HepG2 (cell line): ENCODE results near the gene ATP10A. TPM values are rescaled to one million over a fixed set of nuclear protein-coding genes. Genes with fewer than 3 reads are reported as not detected.

ENCODE experiments used
- ATAC-seq: fragments of 200-7000 bp; cut with Tn5 transposase; 3 replicates; pipeline ENCODE4 v1.9.1; 2020; ENCODE audit warnings: mild to moderate bottlenecking, moderate library complexity
- BruUV-seq: library from RNA; stranded (reverse); fragments of 400-500 nt; replicated peaks from 2 replicates; lab custom pipeline; 2021; lab: Mats Ljungman, UMichigan
- CTCF ChIA-PET: fragments of 300-600 bp; formaldehyde crosslinking; extraction: SDS; loops from one replicate; lab custom pipeline; 2021; ENCODE audit warnings: low total read pairs, inconsistent platforms, low intra/inter-chr PET ratio; lab: Yijun Ruan, JAX
- POLR2A ChIA-PET: fragments of 350-600 bp; sonication (Branson Sonifier 250); formaldehyde crosslinking; loops from one replicate; lab custom pipeline; 2020; ENCODE audit warnings: antibody characterized with exemption, inconsistent platforms; lab: Yijun Ruan, JAX
- DNase-seq: peaks from one replicate; pipeline ENCODE4 v3.0.0-alpha.2; 2015; ENCODE audit warnings: low spot score
- FAIRE-seq: peaks from 3 replicates; lab custom pipeline; 2011; peaks lifted over from hg19 to GRCh38; lab: Jason Lieb, UNC
- H2AFZ ChIP-seq: one replicate; pipeline ENCODE4 v1.6.1; 2011; ENCODE audit warnings: low read length, inconsistent platforms
- H3K27ac ChIP-seq: fragments of 300-600 bp; 3 replicates; pipeline ENCODE4 v1.8.0; 2011; ENCODE audit warnings: mixed run types, mild to moderate bottlenecking, mixed read lengths, low read length, inconsistent platforms; ENCODE audit not compliant: insufficient read depth; ENCODE audit errors: extremely low read length
- H3K27me3 ChIP-seq, 2 experiments: fragments of 200-600 bp in 1 of 2; 2 replicates in 1 of 2; 3 replicates in 1 of 2; pipeline versions ENCODE4 v1.6.0 to v1.8.0; 2011; ENCODE audit warnings: low read length in 2 of 2, mild to moderate bottlenecking in 2 of 2, moderate library complexity in 2 of 2, inconsistent platforms in 1 of 2; ENCODE audit not compliant: insufficient read depth in 2 of 2, control insufficient read depth in 1 of 2
- H3K36me3 ChIP-seq, 2 experiments: fragments of 200-600 bp in 1 of 2; replicated peaks in 1 of 2; 2 replicates in 1 of 2; 3 replicates in 1 of 2; pipeline versions ENCODE4 v1.5.1 to v1.8.0; 2011; ENCODE audit warnings: low read length in 2 of 2, inconsistent platforms in 1 of 2; ENCODE audit not compliant: insufficient read depth in 2 of 2, control insufficient read depth in 1 of 2
- H3K4me1 ChIP-seq: 2 replicates; pipeline ENCODE4 v1.5.1; 2012; ENCODE audit warnings: low read length, inconsistent platforms; ENCODE audit not compliant: insufficient read depth
- H3K4me2 ChIP-seq: 2 replicates; pipeline ENCODE4 v1.6.0; 2011; ENCODE audit warnings: low read depth, low read length, inconsistent platforms
- H3K4me3 ChIP-seq, 3 experiments: fragments of 200-600 bp in 1 of 3; sonication (generic), shearing (Covaris generic) in 1 of 3; replicated peaks in 1 of 3; 2 replicates each; pipeline ENCODE4 v1.5.1; 2011 to 2016; ENCODE audit warnings: low read length in 3 of 3, inconsistent platforms in 2 of 3, low read depth in 2 of 3, mild to moderate bottlenecking in 2 of 3, control low read depth in 1 of 3, mixed read lengths in 1 of 3; ENCODE audit not compliant: insufficient read depth in 1 of 3
- H3K79me2 ChIP-seq: one replicate; pipeline ENCODE4 v1.6.1; 2011; ENCODE audit warnings: low read length, inconsistent platforms; ENCODE audit not compliant: insufficient read depth
- H3K9ac ChIP-seq: 2 replicates; pipeline ENCODE4 v1.6.0; 2011; ENCODE audit warnings: mild to moderate bottlenecking, low read depth, low read length, inconsistent platforms; ENCODE audit not compliant: insufficient read depth
- H3K9me3 ChIP-seq: 2 replicates; pipeline ENCODE4 v1.5.1; 2012; ENCODE audit warnings: mild to moderate bottlenecking, low read length
- H4K20me1 ChIP-seq: 2 replicates; pipeline ENCODE4 v1.6.0; 2011; ENCODE audit warnings: inconsistent platforms, mild to moderate bottlenecking, low read length, moderate library complexity; ENCODE audit not compliant: insufficient read depth
- ARID2 ChIP-seq: sonication (generic); formaldehyde crosslinking; IDR thresholded peaks from 2 replicates; pipeline ENCODE4 v1.8.1; 2022; ENCODE audit warnings: mild to moderate bottlenecking, missing genetic modification reagents, borderline replicate concordance
- CBX5 ChIP-seq: sonication (generic); formaldehyde crosslinking; IDR thresholded peaks from 2 replicates; pipeline ENCODE4 v1.4.0; 2020; ENCODE audit warnings: missing genetic modification reagents, borderline replicate concordance
- CEBPB ChIP-seq: IDR thresholded peaks from 2 replicates; pipeline ENCODE4 v1.6.1; 2011; ENCODE audit warnings: low read depth, low read length, improper control_type of control experiment, borderline replicate concordance
- CEBPG ChIP-seq: IDR thresholded peaks from 2 replicates; pipeline ENCODE4 v1.6.1; 2016
- FIP1L1 ChIP-seq: fragments of 200-400 bp; formaldehyde crosslinking; IDR thresholded peaks from 2 replicates; pipeline ENCODE4 v1.6.1; 2018; ENCODE audit warnings: low read depth, mild to moderate bottlenecking, low read length, moderate library complexity, borderline replicate concordance; ENCODE audit not compliant: insufficient read depth
- FOXO1 ChIP-seq: sonication (generic); formaldehyde crosslinking; IDR thresholded peaks from 2 replicates; pipeline ENCODE4 v1.4.0; 2020; ENCODE audit warnings: missing genetic modification reagents
- HNF4A ChIP-seq: sonication (generic); formaldehyde crosslinking; IDR thresholded peaks from 2 replicates; pipeline ENCODE4 v1.4.0; 2020; ENCODE audit warnings: missing genetic modification reagents
- HNRNPLL ChIP-seq: fragments of 200-400 bp; formaldehyde crosslinking; IDR thresholded peaks from 2 replicates; pipeline ENCODE4 v1.6.1; 2017; ENCODE audit warnings: mild to moderate bottlenecking, low read depth, low read length; ENCODE audit not compliant: poor library complexity, severe bottlenecking
- JDP2 ChIP-seq: sonication (generic); formaldehyde crosslinking; IDR thresholded peaks from 2 replicates; pipeline ENCODE4 v1.8.1; 2022; ENCODE audit warnings: missing genetic modification reagents, borderline replicate concordance
- NCOA2 ChIP-seq: sonication (generic); formaldehyde crosslinking; IDR thresholded peaks from 2 replicates; pipeline ENCODE4 v1.8.0; 2022; ENCODE audit warnings: inconsistent platforms
- NR0B2 ChIP-seq: sonication (generic); formaldehyde crosslinking; IDR thresholded peaks from 2 replicates; pipeline ENCODE4 v1.4.0; 2020; ENCODE audit warnings: mild to moderate bottlenecking, missing genetic modification reagents
- PHB2 ChIP-seq: fragments of 450-650 bp; IDR thresholded peaks from 2 replicates; pipeline ENCODE4 v1.6.1; 2018; ENCODE audit not compliant: partially characterized antibody
- SMAD3 ChIP-seq: sonication (generic); formaldehyde crosslinking; IDR thresholded peaks from 2 replicates; pipeline ENCODE4 v1.4.0; 2020; ENCODE audit warnings: missing genetic modification reagents
- ZNF460 ChIP-seq: sonication (generic); formaldehyde crosslinking; IDR thresholded peaks from 2 replicates; pipeline ENCODE4 v1.5.1; 2020; ENCODE audit warnings: missing genetic modification reagents, mild to moderate bottlenecking, borderline replicate concordance
- ZNF572 ChIP-seq: sonication (generic); formaldehyde crosslinking; IDR thresholded peaks from 2 replicates; pipeline ENCODE4 v1.5.1; 2020; ENCODE audit warnings: mild to moderate bottlenecking, missing genetic modification reagents
- ZNF850 ChIP-seq: sonication (generic); formaldehyde crosslinking; conservative IDR thresholded peaks from 2 replicates; pipeline ENCODE4 v1.9.0; 2021; ENCODE audit warnings: mild to moderate bottlenecking, missing genetic modification reagents
- in situ Hi-C: cut with HindIII; loops from 2 replicates; pipeline ENCODE4 v1.10.0; 2017; ENCODE audit warnings: low pct_unique_long_range_greater_than_20kb; ENCODE audit not compliant: extremely low pct_ligation_motif_present
- intact Hi-C: fragments of 100-400 bp; cut with micrococcal nuclease; formaldehyde crosslinking; loops from one replicate; pipeline ENCODE4 v1.10.0; 2022; ENCODE audit not compliant: unreplicated experiment
- polyA plus RNA-seq, 8 experiments: library from polyadenylated mRNA; depleted of rRNA in 3 of 8; stranded (reverse) in 7 of 8; unstranded in 1 of 8; fragments of >200 nt; fragmentation: Illumina TruSeq in 4 of 8; extraction: Trizol in 4 of 8; gene quantifications; 2 replicates each; pipeline versions ENCODE4 v1.2.1 to v1.2.3, GENCODE V29; 2011 to 2016; ENCODE audit warnings: low read depth in 4 of 8, missing spikeins in 1 of 8, mixed read lengths in 1 of 8; ENCODE audit not compliant: insufficient read depth in 1 of 8
- total RNA-seq, 5 experiments: library from RNA; depleted of rRNA; stranded (reverse); fragments of >200 nt; fragmentation: Illumina TruSeq; extraction: Trizol; gene quantifications; 2 replicates each; pipeline ENCODE4 v1.2.3, GENCODE V29; 2016; ENCODE audit warnings: low read depth in 1 of 5

ATP10A gene
- total and polyA plus RNA-seq, 2 of the 13 experiments (the other 11 are each of a cell fraction or from before 2014, with no cell fraction given), result 0.58 to 4.2 TPM

- Histone ChIP-seq H3K36me3 (no peaks in the 10 kb centered on the region), H3K27ac (no peak overlapping the region), H2AFZ (no peak overlapping the region), H3K27me3 (no peaks in the 10 kb centered on the region), H3K4me2 (no peak overlapping the region), H3K9me3 (no peaks in the 10 kb centered on the region), H3K9ac (no peak overlapping the region), H3K4me1 (no peaks in the 10 kb centered on the region), H3K4me3 (no peak overlapping the region), H4K20me1 (no peaks in the 10 kb centered on the region), H3K79me2 (no peaks in the 10 kb centered on the region)
- ATAC-seq, result peak; percentile 35; the same call in 1 of the 3 replicates
- intact Hi-C loops (no loop called here), in situ Hi-C loops (no loop called here)
- BruUV-seq, result no TSS peak
- no peak for FAIRE-seq
- TF ChIP-seq JDP2 (no peak), ZNF572 (CRISPR knock-in tag) (no peak), HNRNPLL (no peak), CBX5 (no peak), SMAD3 (no peak), CEBPG (peak; percentile 68), ARID2 (CRISPR knock-in tag) (no peak), ZNF460 (CRISPR knock-in tag) (no peak), NCOA2 (CRISPR knock-in tag) (no peak), HNF4A (CRISPR knock-in tag) (peak; percentile 51; the same call in 1 of the 2 replicates), CEBPB (peak; percentile 57; the same call in 1 of the 2 replicates), ZNF850 (CRISPR knock-in tag) (no peak), FIP1L1 (no peak), PHB2 (no peak), FOXO1 (CRISPR knock-in tag) (no peak), NR0B2 (CRISPR knock-in tag) (no peak)
- POLR2A ChIA-PET, result no interaction called here
- no peak for DNase-seq
- CTCF ChIA-PET, result no interaction called here
Observed at GRCh38 chr15:25897658-25898057, 34.5 kb upstream of the ATP10A start.
